ENCODE results near the gene RIMOC1.

Gene RIMOC1

DNA sequence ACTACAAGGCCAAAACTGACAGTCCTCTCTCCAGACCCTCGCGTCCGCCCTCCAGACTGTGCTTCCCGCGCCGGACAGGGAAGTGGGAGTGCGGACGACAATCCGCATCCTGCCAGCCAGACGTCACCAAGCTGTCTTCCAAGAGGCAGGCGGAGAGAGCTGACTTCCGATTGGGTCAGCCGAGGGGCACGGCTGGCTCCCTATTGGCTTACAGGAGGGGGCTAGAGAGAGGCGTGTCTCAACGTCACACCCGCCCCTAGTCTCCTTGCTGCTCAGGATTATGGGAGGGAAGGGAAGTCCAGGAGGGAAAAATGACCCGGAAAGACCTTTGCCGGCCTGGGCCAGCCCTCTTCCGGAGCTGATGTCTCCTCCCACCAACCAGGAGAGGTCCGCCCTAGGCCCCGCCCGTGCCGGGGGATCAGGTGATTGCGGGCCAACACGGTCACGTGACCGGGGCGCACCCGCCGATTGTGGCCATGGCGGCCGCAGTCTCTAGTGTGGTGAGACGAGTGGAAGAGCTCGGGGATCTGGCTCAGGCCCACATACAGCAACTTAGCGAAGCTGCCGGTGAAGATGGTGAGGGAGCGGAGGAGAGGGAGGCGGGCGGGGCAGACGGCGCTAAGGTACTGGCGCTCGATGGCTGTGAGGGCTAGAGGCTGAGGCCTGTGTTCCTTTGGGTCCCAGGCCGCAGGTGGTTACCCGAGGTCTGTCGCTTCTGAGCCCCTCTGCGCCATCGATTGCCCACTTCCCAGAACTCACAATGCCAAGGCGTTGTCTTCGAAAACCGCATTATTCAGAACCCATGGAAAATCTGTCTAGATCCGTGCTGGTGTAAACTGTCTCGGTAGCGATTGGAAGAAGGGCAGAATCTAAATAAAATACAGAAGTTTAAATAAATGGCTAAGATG, at the start of gene RIMOC1:
TSS of gene RIMOC1 (plus strand) at position 453 of the 908 bp plus-strand sequence. CDS start at position 477, 24 bp downstream.
- DNase-seq, result peak; percentile 100

DNA sequence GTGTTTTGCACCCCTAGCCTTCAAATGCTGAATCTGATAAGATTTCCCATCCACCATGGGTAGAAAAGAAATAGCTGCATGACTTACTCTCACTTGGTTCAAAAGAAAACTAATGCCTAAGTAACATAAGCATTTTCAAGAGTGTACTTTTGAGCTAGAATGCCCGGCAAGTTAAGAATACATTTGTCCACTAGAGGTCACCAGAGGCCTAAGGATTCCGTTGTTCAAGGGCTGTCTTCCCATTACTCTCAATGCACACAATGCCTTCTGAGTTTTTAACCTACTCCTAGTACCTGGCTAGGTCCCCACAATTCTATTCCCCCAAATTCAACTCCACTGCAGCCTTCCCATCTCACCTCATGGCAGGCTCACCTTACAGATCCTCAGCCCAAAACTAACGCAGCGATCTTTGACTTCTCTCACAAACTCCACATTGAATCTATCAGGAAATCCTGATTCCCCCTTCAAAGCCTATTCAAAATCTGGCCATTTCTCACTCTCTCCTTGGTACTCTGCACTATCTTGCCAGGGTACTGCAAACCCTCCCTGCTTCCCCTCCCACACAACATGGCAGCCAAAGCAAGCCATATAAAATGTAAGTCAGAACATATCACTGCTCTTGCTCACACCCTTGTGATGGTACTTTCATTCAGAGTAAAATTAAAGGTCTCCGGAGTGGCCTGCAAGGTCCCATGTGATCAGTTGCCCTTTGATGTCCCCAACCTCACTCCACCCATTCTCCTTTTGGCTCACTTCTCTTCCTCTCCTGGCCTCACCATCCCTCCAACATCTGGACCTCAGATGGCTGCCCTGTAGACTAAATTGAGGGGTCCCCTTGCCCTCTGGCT, 47.3 kb upstream of the RIMOC1 start:
- DNase-seq, result peak; percentile 68

DNA sequence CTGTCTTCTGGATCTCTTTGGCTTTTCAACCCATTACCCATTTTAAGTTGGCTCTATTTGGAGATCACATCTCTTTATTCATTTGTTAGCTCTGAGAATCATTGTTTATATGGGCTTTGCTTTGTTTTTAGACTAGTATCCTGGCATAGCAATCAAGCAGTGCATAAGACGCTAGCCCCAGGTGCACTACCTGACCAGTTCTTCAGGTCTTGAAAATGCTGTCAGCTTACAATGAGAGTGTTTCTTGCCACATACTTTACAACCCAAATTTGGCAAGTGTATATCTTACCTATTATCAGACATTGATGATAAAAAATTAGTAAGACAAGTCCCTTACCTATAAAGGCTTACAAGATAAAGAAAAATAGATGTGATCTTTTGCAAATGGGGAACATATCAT, 46.2 kb upstream of the RIMOC1 start:
- no peak for DNase-seq

- no peak for DNase-seq
Measured at GRCh38 chr5:41858890-41859289, 45.3 kb upstream of the RIMOC1 start.

DNA sequence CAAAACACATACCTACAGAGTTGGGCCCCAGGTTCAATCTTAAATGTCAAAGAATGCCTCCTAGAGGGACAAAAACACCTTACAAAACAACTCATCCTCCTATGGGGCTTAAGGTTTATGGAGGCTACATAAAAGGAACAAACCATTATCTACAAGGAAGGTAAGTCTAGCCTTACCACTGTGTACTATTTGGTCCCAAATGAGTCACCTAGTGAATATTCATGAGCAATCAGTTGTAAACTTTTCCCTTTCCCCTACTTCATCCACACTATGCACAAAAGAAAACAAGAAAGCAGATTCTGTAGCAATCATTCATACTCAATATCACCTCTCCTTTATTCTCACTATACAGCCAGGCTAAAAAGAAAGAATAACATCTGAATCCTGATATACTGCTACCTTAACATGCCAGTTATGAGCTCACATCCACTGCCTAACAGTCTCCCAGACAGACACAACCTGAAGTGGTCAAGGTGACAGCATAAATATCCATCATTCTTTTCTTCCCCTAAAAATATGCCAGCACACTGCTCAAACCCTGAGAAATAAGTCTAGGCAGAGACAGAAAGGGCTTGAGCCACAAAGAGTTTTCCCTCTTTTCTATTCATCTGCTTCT, 40.2 kb upstream of the RIMOC1 start:
- no peak for DNase-seq

DNA sequence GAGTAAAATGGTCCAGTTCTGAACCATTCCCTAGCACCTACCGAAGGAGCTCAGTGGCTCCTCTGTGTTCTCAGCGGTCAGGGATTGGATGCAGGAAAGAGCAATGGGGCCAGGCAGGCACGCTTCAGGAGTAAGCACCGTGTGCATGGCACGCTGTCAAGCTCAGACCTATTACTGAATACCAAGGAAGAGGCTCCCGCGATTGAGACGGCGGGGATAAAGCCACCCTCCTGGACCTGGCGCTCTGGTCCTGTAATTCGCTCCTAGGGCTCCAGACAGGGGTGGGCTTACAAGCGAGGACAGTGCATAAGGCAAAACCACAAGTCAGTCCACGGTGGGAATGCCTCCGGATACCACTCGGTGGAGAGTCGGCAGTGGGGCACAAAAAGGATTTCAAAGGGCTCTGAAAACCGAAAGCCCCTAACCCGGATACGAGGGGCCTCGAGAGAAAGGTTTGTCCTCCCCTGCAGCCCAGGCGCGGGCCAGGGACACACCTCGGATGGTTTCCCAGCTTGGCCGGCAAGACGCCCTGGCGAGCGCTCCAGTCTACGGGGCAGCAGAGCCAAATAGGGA, 34.9 kb upstream of the RIMOC1 start:
- DNase-seq, result peak; percentile 5

DNA sequence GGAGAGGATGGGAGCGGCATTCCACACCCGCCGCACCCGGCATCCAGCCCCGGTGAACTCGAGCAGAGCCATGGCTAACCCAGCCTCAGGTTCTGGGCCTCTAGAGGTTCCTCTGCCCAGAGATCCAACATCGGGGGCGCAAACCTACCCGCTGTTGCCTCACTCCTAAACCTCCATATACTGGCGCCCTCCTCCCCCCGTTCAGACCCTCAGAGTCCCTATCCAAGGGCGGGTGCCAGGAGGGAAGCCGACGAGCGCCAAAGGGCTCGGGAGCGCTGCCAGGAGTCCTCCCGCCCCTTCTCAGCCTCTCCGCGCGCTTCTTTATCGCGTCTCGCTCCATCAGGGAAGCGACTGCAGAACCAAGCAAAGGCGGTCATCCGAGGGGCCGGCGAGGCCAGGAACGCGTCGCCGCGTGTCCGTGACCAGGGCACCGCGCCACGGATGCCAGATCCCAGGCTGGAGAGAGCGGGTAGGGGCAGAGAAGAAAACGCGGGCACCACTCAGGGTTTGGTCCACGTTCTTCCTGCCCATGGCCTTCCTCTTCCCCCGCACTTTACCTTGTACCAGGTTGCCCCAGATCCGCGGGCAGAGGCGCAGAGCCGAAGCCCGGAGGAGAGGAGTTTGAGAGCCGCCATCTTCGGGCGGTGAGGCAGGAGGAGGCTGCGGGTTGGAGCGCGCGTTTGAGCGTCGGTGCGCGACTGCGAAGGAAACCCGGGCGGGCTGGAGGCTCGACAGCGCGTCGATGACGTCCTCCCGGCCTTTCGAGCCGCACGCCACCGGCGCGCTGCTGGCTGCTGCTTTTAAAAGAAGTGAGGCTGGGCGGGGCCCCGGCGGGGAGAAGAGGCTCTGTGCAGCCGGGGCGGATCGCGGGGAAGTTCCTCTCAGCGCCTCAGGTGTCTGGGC, 34.2 kb upstream of the RIMOC1 start, which contains the start of gene OXCT1:
TSS of gene OXCT1 (minus strand) at position 702 of the 903 bp plus-strand sequence. CDS start at position 635, 67 bp downstream.
- peak; percentile 83 for DNase-seq

DNA sequence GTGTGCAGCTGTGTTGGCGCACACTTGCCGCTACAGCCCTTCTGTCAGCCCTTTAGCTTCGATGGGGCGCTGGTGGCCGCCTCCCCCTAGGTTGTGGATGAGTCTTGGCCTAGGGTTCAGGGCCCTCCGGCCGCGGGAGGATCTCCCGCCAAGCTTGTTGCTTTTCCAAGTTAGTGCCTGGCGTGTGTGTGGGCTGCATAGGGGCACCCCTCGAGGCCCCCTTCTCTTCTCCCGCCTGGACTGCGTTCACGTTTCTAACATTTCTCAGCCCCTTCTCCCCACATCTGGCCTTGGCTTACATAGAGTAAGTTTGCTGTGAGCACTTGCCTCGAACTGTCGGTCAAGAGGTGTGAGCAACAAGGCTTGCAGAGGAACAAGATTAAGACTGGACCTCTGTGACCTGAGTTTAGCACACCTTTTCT, 33.5 kb upstream of the RIMOC1 start:
- DNase-seq, result no peak

DNA sequence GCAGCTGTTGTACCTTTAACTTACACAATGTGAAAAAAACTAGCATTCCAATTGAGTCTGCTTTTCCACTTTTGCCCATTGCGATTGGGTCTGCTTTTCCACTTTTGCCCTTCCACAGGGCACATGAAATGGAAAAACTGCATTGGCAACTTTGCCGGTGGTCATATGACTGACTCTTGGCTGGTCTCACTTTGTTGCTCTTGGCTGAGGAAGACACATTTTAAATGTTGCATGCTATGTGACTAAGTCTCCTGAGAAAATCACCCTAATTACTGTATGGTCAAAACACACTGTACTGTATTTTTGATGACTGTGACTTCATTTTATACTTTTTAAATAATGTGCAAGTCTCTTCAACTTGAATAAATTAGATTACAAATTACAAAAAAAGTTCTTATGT, 32.3 kb upstream of the RIMOC1 start:
- no peak for DNase-seq

- DNase-seq, result no peak
Measured at GRCh38 chr5:41874512-41875060, 29.6 kb upstream of the RIMOC1 start.

- no peak for DNase-seq
Measured at GRCh38 chr5:41875121-41875520, 29.0 kb upstream of the RIMOC1 start.

DNA sequence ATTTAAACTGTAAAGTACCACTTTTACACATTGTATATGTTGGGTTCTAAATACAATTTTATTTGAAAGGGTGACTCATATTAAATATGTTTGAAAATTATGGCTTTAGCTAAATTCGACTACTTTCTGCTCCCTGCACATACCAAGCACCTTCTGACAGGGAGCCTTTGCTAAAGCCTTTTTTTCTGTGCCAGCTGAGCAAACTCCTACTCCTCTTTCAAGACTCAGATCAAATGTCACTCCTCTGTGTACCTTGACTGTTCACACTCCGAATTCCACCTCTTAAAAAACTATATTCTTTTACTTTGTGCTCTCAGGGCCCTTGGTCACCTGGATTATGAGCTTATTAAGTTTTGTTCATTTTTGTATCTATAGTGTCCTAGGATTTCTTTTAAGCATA, 27.5 kb upstream of the RIMOC1 start:
- DNase-seq, result no peak

GRCh38 chr5:41877408-41877807, 26.7 kb upstream of the RIMOC1 start:
- no peak for DNase-seq

- DNase-seq, result no peak
Measured at GRCh38 chr5:41878173-41878572, 26.0 kb upstream of the RIMOC1 start.

GRCh38 chr5:41878643-41879478, 25.3 kb upstream of the RIMOC1 start:
- DNase-seq, result no peak

GRCh38 chr5:41882765-41883164, 21.4 kb upstream of the RIMOC1 start:
- DNase-seq, result no peak

- DNase-seq, result no peak
Measured at GRCh38 chr5:41883243-41883642, 20.9 kb upstream of the RIMOC1 start.

GRCh38 chr5:41883936-41884335, 20.2 kb upstream of the RIMOC1 start:
- no peak for DNase-seq

DNA sequence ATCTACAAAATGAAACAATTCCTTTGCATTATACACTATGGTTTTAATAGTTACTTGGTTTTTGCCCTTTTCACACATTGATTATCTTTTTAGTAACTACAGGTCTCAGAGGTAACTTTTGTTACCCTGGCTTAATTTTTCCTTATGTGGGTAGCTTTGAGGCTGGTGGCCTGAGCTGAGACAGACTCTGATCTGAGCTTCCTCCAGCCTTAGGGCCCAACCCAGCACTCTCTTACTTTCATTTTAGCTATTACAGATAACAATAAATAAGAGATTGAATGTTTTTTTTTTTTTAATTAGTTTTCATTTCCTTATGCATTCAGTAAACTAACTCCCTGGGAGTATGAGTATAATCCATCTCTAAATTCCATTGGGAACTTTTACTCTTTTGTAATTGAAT, 18.9 kb upstream of the RIMOC1 start:
- DNase-seq, result no peak

- no peak for DNase-seq
Measured at GRCh38 chr5:41891066-41891707, 13.0 kb upstream of the RIMOC1 start.

All from DMS153 (cell line).